OCI-LY7 (cell line): ENCODE results near the gene CDK14. TPM values are rescaled to one million over a fixed set of nuclear protein-coding genes. Genes with fewer than 3 reads are reported as not detected.
A peak's percentile ranks its signal among the peaks of the same experiment; 100 is the strongest.

Source experiments
- BruUV-seq: library from RNA; stranded (reverse); fragments of 400-500 nt; replicated peaks from 2 replicates; lab custom pipeline; 2021; lab: Mats Ljungman, UMichigan
- CTCF ChIA-PET: fragments of 300-600 bp; sonication (Branson Sonifier 250); formaldehyde crosslinking; loops from one replicate; lab custom pipeline; 2022; ENCODE audit warnings: antibody characterized with exemption; ENCODE audit not compliant: unreplicated experiment; lab: Charles Lee
- POLR2A ChIA-PET: fragments of 300-600 bp; sonication (Branson Sonifier 250); formaldehyde crosslinking; loops from one replicate; lab custom pipeline; 2022; ENCODE audit warnings: antibody characterized with exemption; lab: Charles Lee
- DNase-seq: peaks from one replicate; pipeline ENCODE4 v3.0.0-alpha.2; 2015; ENCODE audit warnings: low spot score
- H2AFZ ChIP-seq: fragments of 200-600 bp; sonication (generic), shearing (Covaris generic); 2 replicates; pipeline ENCODE4 v1.6.1; 2014; ENCODE audit warnings: mild to moderate bottlenecking, antibody characterized with exemption, low read length, moderate library complexity
- H3K27ac ChIP-seq: fragments of 200-600 bp; sonication (generic); 2 replicates; pipeline ENCODE4 v1.5.1; 2014; ENCODE audit warnings: mixed run types, low read depth, mild to moderate bottlenecking, moderate library complexity, low read length, inconsistent platforms; ENCODE audit not compliant: poor library complexity, severe bottlenecking
- H3K36me3 ChIP-seq: fragments of 200-600 bp; sonication (generic); 2 replicates; pipeline ENCODE4 v1.6.1; 2014; ENCODE audit warnings: mild to moderate bottlenecking, antibody characterized with exemption, low read length, moderate library complexity, mixed read lengths; ENCODE audit not compliant: insufficient read depth
- H3K4me1 ChIP-seq: fragments of 200-600 bp; sonication (generic); 2 replicates; pipeline ENCODE4 v1.5.1; 2014; ENCODE audit warnings: mild to moderate bottlenecking, low read length; ENCODE audit not compliant: insufficient read depth, poor library complexity, severe bottlenecking
- H3K4me2 ChIP-seq: fragments of 200-600 bp; sonication (generic); 2 replicates; pipeline ENCODE4 v1.6.1; 2014; ENCODE audit warnings: mild to moderate bottlenecking, low read length
- H3K4me3 ChIP-seq: fragments of 200-600 bp; sonication (generic); 2 replicates; pipeline ENCODE4 v1.5.1; 2014; ENCODE audit warnings: mild to moderate bottlenecking, low read depth, low read length; ENCODE audit not compliant: poor library complexity, severe bottlenecking
- H3K79me2 ChIP-seq: fragments of 200-600 bp; sonication (generic); 2 replicates; pipeline ENCODE4 v1.6.1; 2016; ENCODE audit warnings: low read depth, mild to moderate bottlenecking, low read length, moderate library complexity, mixed read lengths; ENCODE audit not compliant: insufficient read depth
- H3K9me2 ChIP-seq: fragments of 200-600 bp; sonication (generic); 2 replicates; pipeline ENCODE4 v1.6.1; 2016; ENCODE audit warnings: mild to moderate bottlenecking, low read length, mixed read lengths; ENCODE audit not compliant: insufficient read depth
- H3K9me3 ChIP-seq: fragments of 200-600 bp; sonication (generic); 2 replicates; pipeline ENCODE4 v1.6.1; 2014; ENCODE audit warnings: mild to moderate bottlenecking, mixed run types, low read length, mixed read lengths
- H4K20me1 ChIP-seq: fragments of 200-600 bp; sonication (generic); 2 replicates; pipeline ENCODE4 v1.6.1; 2014; ENCODE audit warnings: mild to moderate bottlenecking, antibody characterized with exemption, low read length, moderate library complexity, mixed read lengths; ENCODE audit not compliant: insufficient read depth
- EZH2phosphoT487 ChIP-seq: fragments of 200-600 bp; sonication (generic); IDR thresholded peaks from 2 replicates; pipeline ENCODE4 v1.6.1; 2018; ENCODE audit warnings: low read depth, borderline replicate concordance, mild to moderate bottlenecking, mixed run types, antibody characterized with exemption, low read length, moderate library complexity, mixed read lengths
- intact Hi-C: fragments of 100-400 bp; cut with micrococcal nuclease; formaldehyde crosslinking; loops from one replicate; pipeline ENCODE4 v1.10.0; 2022; ENCODE audit not compliant: unreplicated experiment
- total RNA-seq, 2 experiments: library from RNA; depleted of rRNA in 1 of 2; stranded (reverse); fragments of >200 nt in 1 of 2; shearing (Covaris generic) in 1 of 2; gene quantifications; 2 replicates each; pipeline ENCODE4 v1.2.3, GENCODE V29; 2014 to 2022
- TF ChIP-seq, protein P1 (sequence below): fragments of 200-600 bp; sonication (generic); conservative IDR thresholded peaks from 2 replicates; pipeline ENCODE4 v1.5.1; 2014; ENCODE audit warnings: mild to moderate bottlenecking, antibody characterized with exemption, low read length, moderate library complexity, mixed read lengths

CDK14 gene
- total RNA-seq, 2 experiments from 2014 or later, result 90.7 to 111 TPM

DNA sequence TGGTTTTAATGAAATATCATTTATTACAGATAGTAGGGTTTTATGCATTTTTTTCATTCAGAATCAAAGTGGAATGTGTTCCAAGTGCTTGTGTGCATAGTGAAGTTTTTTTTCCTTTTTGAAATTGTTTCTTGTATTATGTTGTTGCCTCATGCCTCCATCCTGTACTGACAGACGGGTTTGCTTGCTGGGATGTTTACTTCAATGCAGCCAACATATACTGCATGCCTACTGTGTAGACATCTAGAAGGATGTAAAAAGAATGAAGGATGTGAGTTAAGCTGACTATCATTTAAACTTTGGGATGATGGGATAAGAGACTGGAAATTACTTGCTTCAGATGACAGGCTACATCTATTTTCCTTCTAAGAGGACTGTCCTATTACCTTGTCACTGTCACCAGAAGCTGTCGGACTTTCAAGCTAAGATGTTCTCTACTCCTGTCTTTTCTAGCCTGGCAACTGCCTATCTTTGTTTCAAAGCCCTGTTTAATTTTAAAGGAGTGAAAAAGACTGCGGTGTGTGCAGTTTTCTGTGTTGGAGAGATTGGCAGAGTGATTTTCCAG, 243.7 kb downstream of the CDK14 start:
- CTCF ChIA-PET, result no interaction called here
- POLR2A ChIA-PET, result interaction anchor here (0.8 to 1.6 kb wide), 3 partner anchors 14 to 35 kb away, joined by 3 to 5 read pairs (median 3); no protein-coding TSS in a partner anchor
- no peak overlapping the region for H3K4me2 ChIP-seq
- no peak for TF ChIP-seq EZH2phosphoT487
- H3K4me3 ChIP-seq, result no peak overlapping the region
- intact Hi-C loops, result loop anchor here (10.0 kb wide), 1 partner anchor 135 kb away; no protein-coding TSS in a partner anchor
- no TSS peak for BruUV-seq
- H3K79me2 ChIP-seq, result peaks cover 10% of the 10 kb centered on the region; the same call in 1 of the 2 replicates
- H3K9me2 ChIP-seq, result no peaks in the 10 kb centered on the region
- peaks cover 5% of the 10 kb centered on the region; the same call in 1 of the 2 replicates for H3K9me3 ChIP-seq
- no peaks in the 10 kb centered on the region for H4K20me1 ChIP-seq
- no peak overlapping the region for H3K27ac ChIP-seq
- DNase-seq, result no peak
- peaks cover 11% of the 10 kb centered on the region for H3K4me1 ChIP-seq
- no peak overlapping the region for H2AFZ ChIP-seq
- peaks cover 53% of the 10 kb centered on the region for H3K36me3 ChIP-seq

DNA sequence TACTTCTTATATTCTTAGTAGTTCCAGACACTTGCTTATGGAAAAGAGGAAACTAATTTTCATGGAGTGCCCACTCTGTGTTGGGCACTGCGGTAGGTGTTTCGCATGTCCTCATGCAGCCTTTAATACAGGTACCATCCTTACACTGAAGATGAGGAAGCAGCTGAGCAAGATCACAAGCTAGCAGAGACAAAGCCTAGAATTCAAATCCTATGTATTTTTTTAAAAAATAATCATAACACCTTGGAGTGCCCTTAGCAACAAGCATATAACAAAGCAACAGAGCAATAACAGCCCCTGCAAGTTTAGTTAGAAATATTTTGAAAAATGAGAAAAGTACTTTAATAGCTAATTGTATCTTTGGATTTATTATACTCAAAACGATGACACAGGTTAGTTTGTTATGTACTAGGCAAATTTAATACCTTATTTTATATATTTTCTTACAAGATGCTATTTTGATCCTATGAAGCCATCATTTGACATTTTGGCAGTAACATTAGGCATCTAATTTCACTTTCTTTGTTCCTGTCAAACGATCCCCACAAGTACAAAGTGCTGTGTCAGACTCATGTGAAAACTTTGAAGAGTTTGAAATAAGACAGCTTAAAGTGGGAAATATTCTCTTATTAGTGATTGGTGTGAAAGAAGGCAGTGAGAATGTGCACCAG, 245.8 kb downstream of the CDK14 start:
- Histone ChIP-seq H3K9me2 (no peaks in the 10 kb centered on the region), H3K4me1 (peaks cover 11% of the 10 kb centered on the region), H3K4me3 (no peak overlapping the region), H3K27ac (no peak overlapping the region), H3K79me2 (peaks cover 10% of the 10 kb centered on the region; the same call in 1 of the 2 replicates), H4K20me1 (no peaks in the 10 kb centered on the region), H3K4me2 (peak overlapping the region; percentile 45; the same call in 1 of the 2 replicates), H3K36me3 (peaks cover 35% of the 10 kb centered on the region), H2AFZ (no peak overlapping the region), H3K9me3 (peaks cover 5% of the 10 kb centered on the region; the same call in 1 of the 2 replicates)
- CTCF ChIA-PET, result no interaction called here
- TF ChIP-seq EZH2phosphoT487, result no peak
- TF ChIP-seq, protein P1, sequence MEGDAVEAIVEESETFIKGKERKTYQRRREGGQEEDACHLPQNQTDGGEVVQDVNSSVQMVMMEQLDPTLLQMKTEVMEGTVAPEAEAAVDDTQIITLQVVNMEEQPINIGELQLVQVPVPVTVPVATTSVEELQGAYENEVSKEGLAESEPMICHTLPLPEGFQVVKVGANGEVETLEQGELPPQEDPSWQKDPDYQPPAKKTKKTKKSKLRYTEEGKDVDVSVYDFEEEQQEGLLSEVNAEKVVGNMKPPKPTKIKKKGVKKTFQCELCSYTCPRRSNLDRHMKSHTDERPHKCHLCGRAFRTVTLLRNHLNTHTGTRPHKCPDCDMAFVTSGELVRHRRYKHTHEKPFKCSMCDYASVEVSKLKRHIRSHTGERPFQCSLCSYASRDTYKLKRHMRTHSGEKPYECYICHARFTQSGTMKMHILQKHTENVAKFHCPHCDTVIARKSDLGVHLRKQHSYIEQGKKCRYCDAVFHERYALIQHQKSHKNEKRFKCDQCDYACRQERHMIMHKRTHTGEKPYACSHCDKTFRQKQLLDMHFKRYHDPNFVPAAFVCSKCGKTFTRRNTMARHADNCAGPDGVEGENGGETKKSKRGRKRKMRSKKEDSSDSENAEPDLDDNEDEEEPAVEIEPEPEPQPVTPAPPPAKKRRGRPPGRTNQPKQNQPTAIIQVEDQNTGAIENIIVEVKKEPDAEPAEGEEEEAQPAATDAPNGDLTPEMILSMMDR, result no peak
- intact Hi-C loops, result no loop called here
- no TSS peak for BruUV-seq
- no peak for DNase-seq
- POLR2A ChIA-PET, result interaction anchor here (0.6 to 1.4 kb wide), 7 partner anchors 9 to 135 kb away, joined by 3 to 10 read pairs (median 3); no protein-coding TSS in a partner anchor

DNA sequence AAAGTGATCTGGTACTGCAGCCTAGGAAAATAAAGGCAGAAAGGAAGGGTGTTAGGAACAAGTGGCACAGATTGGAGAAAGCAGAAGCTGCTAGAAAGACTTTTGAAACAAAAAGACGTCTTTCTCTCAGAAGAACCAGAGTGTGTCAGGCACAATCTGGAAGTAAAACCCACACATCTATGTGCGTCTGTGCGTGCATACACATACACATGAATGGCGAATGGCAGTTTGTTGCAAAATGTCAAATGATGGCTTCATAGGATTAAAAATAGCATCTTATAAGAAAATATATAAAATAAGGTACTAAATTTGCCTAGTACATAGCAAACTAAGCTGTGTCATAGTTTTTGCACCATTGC, 246.3 kb downstream of the CDK14 start:
- BruUV-seq, result no TSS peak
- Histone ChIP-seq H3K4me1 (peaks cover 11% of the 10 kb centered on the region), H3K9me3 (peaks cover 5% of the 10 kb centered on the region; the same call in 1 of the 2 replicates), H3K79me2 (peaks cover 10% of the 10 kb centered on the region; the same call in 1 of the 2 replicates), H3K9me2 (no peaks in the 10 kb centered on the region), H3K27ac (no peak overlapping the region), H3K4me3 (no peak overlapping the region), H2AFZ (no peak overlapping the region), H3K36me3 (peaks cover 32% of the 10 kb centered on the region), H4K20me1 (no peaks in the 10 kb centered on the region), H3K4me2 (peak overlapping the region; percentile 45; the same call in 1 of the 2 replicates)
- POLR2A ChIA-PET, result interaction anchor here (0.6 to 1.4 kb wide), 8 partner anchors 9 to 1085 kb away, joined by 3 to 10 read pairs (median 4); no protein-coding TSS in a partner anchor
- no peak for TF ChIP-seq EZH2phosphoT487
- TF ChIP-seq, protein P1, result no peak
- CTCF ChIA-PET, result no interaction called here
- intact Hi-C loops, result no loop called here
- DNase-seq, result peak; percentile 11
